Neural cell (in vitro differentiated cells): ENCODE measurements around the gene TRIO.

Source experiments
- CTCF ChIP-seq: fragments of 450-650 bp; IDR thresholded peaks from 2 replicates; pipeline ENCODE4 v1.5.1; 2014; ENCODE audit warnings: antibody characterized with exemption, mild to moderate bottlenecking, moderate library complexity; ENCODE audit not compliant: poor library complexity, severe bottlenecking
- EP300 ChIP-seq: fragments of 450-650 bp; conservative IDR thresholded peaks from 2 replicates; pipeline ENCODE4 v1.6.1; 2014; ENCODE audit warnings: antibody characterized with exemption, mild to moderate bottlenecking, moderate library complexity; ENCODE audit not compliant: poor library complexity, severe bottlenecking
- EZH2 ChIP-seq: fragments of 200-600, 300-800 bp; shearing (Covaris generic), sonication (generic); IDR thresholded peaks from 2 replicates; pipeline ENCODE4 v1.6.1; 2014; ENCODE audit warnings: antibody characterized with exemption, low read length, borderline replicate concordance, mild to moderate bottlenecking; ENCODE audit not compliant: insufficient read depth, poor library complexity, severe bottlenecking
- POLR2AphosphoS5 ChIP-seq: IDR thresholded peaks from 2 replicates; pipeline ENCODE4 v1.6.1; 2012
- SMC3 ChIP-seq: fragments of 450-650 bp; conservative IDR thresholded peaks from 2 replicates; pipeline ENCODE4 v1.6.1; 2014; ENCODE audit warnings: antibody characterized with exemption, mild to moderate bottlenecking, moderate library complexity; ENCODE audit not compliant: poor library complexity

- TF ChIP-seq POLR2AphosphoS5 (no peak), CTCF (no peak), EP300 (no peak), SMC3 (no peak), EZH2 (no peak)
These were observed 199.2 kb downstream of the TRIO start for GRCh38 chr5:14342306-14342705.
